Measurements from ENCODE around the gene A4GALT. TPM values are rescaled to one million over a fixed set of nuclear protein-coding genes. Genes with fewer than 3 reads are reported as not detected.

The A4GALT gene
- total and polyA plus RNA-seq, 10 of the 15 experiments (the other 5 are each of a cell fraction or from before 2014, with no cell fraction given): 0.04 to 3.9 (median 2.3) TPM; not detected in 1

GRCh38 chr22:42648368-42649245 lies 72.1 kb downstream of the A4GALT start:
- peak; percentile 44 for FAIRE-seq
- WGBS (ENCODE audit: insufficient coverage, insufficient replicate concordance, low lambda C conversion rate, missing lambda C conversion rate): under 1% methylated on average over 32 of the region's 49 CpGs
- CTCF ChIA-PET: interaction anchor here (0.6 to 3.0 kb wide), 7 partner anchors 11 to 122 kb away, joined by 3 to 17 read pairs (median 4); no protein-coding TSS in a partner anchor
- in situ Hi-C loops (cut with MboI) (no loop called here), intact Hi-C loops (cut with micrococcal nuclease; ENCODE audit: unreplicated experiment) (loop anchor here (2.0 kb wide), 1 partner anchor 34 kb away; the partner anchor contains the start of gene POLDIP3)
- H3K9ac ChIP-seq (ENCODE audit: control insufficient read depth, insufficient read depth, low read length): peak overlapping the region; percentile 85
- H3K4me3 ChIP-seq: peak overlapping the region; percentile 100
- no peaks in the 10 kb centered on the region for H3K36me3 ChIP-seq (ENCODE audit: control insufficient read depth in 2 of 2, insufficient read depth in 2 of 2, low read length in 1 of 2)
- H3K79me2 ChIP-seq (ENCODE audit: control insufficient read depth, insufficient read depth, low read length): peaks cover 52% of the 10 kb centered on the region
- SMC1A ChIA-PET (ENCODE audit: uncharacterized antibody, unreplicated experiment): interaction anchor here (1.1 kb wide), 1 partner anchor 16 kb away, joined by 3 read pairs; no protein-coding TSS in a partner anchor
- H4K20me1 ChIP-seq (ENCODE audit: control insufficient read depth, insufficient read depth): no peaks in the 10 kb centered on the region
- RAD21 ChIA-PET (ENCODE audit: unreplicated experiment): interaction anchor here (0.6 to 1.3 kb wide), 3 partner anchors 33 to 171 kb away, joined by 3 to 4 read pairs (median 4); no protein-coding TSS in a partner anchor
- POLR2A ChIA-PET: interaction anchor here (1.0 to 2.1 kb wide), 5 partner anchors 8 to 365 kb away, joined by 3 to 11 read pairs (median 5); partner anchors contain the start of gene POLDIP3
- H3K9me3 ChIP-seq (replicated peaks; ENCODE audit: control insufficient read depth, insufficient read depth, low read length): no peaks in the 10 kb centered on the region
- peak overlapping the region; percentile 98 for H3K4me2 ChIP-seq (ENCODE audit: control insufficient read depth, insufficient read depth)
- no peaks in the 10 kb centered on the region for H3K27me3 ChIP-seq (replicated peaks in 1 of 2; ENCODE audit: control insufficient read depth in 2 of 2, insufficient read depth in 2 of 2, low read length in 1 of 2)
- BruUV-seq (replicated peaks): TSS peak; percentile 85
- H2AFZ ChIP-seq (ENCODE audit: control insufficient read depth, low read depth, low read length): peak overlapping the region; percentile 28
- no peak for DNase-seq (ENCODE audit: low read depth, low spot score)
- peaks cover 34% of the 10 kb centered on the region for H3K4me1 ChIP-seq (ENCODE audit: control insufficient read depth, insufficient read depth, low read length)
- peak overlapping the region; percentile 69 for H3K27ac ChIP-seq (ENCODE audit: control insufficient read depth, insufficient read depth)
- peak; percentile 59 for ATAC-seq
- TF ChIP-seq E2F4 (IDR thresholded peaks at IDR 0.05; ENCODE audit: low read depth, low read length): no peak
- TF ChIP-seq PML (IDR thresholded peaks at IDR 0.05; ENCODE audit: low read length): no peak
- TF ChIP-seq RB1 (IDR thresholded peaks at IDR 0.05; ENCODE audit: borderline replicate concordance): no peak; the same call in 1 of the 2 replicates
- TF ChIP-seq GATAD2B (conservative IDR thresholded peaks at IDR 0.05; ENCODE audit: low read depth): peak; percentile 10; the same call in 1 of the 2 replicates
- TF ChIP-seq NKRF (conservative IDR thresholded peaks at IDR 0.05): peak; percentile 61; the same call in 1 of the 2 replicates
- TF ChIP-seq MYC (IDR thresholded peaks at IDR 0.05; ENCODE audit: insufficient read depth, insufficient read length, insufficient replicate concordance, low read length, severe bottlenecking): peak; percentile 64
- no peak for TF ChIP-seq NFYA (IDR thresholded peaks at IDR 0.05; ENCODE audit: borderline replicate concordance, low read depth, low read length)
- no peak for TF ChIP-seq ZNF274 (IDR thresholded peaks at IDR 0.05; ENCODE audit: insufficient read depth, insufficient read length)
- TF ChIP-seq DPF2 (IDR thresholded peaks at IDR 0.05): peak; percentile 46; the same call in 1 of the 2 replicates
- no peak for TF ChIP-seq SP1 (IDR thresholded peaks at IDR 0.05; ENCODE audit: low read depth, low read length)
- no peak for TF ChIP-seq SUZ12 (IDR thresholded peaks at IDR 0.05; ENCODE audit: unreplicated experiment)
- TF ChIP-seq MLLT1 (IDR thresholded peaks at IDR 0.05): peak; percentile 63; the same call in 1 of the 2 replicates
- TF ChIP-seq MAX (IDR thresholded peaks at IDR 0.05; ENCODE audit: low read depth, low read length): no peak
- no peak for TF ChIP-seq TCF7 (IDR thresholded peaks at IDR 0.05; ENCODE audit: borderline replicate concordance)
- peak; percentile 50 for TF ChIP-seq MXI1 (IDR thresholded peaks at IDR 0.05; ENCODE audit: low read depth, low read length)
- TF ChIP-seq FOXM1 (IDR thresholded peaks at IDR 0.05; ENCODE audit: low read depth, low read length): no peak
- TF ChIP-seq CHD4 (IDR thresholded peaks at IDR 0.05): no peak
- TF ChIP-seq IKZF1 (conservative IDR thresholded peaks at IDR 0.05): peak; percentile 50
- no peak for TF ChIP-seq RFX5 (IDR thresholded peaks at IDR 0.05; ENCODE audit: low read depth, low read length)
